HG03457 (cell line): ENCODE results near the gene MOV10L1.

Experiments used
- ATAC-seq: cut with Tn5 transposase; IDR thresholded peaks from one replicate; pipeline ENCODE4 v1.9.1; 2021; ENCODE audit warnings: moderate number of reproducible peaks; ENCODE audit not compliant: unreplicated experiment

The MOV10L1 gene

GRCh38 chr22:50058906-50059880 is 30.6 kb upstream of the MOV10L1 start:
- no peak for ATAC-seq

- ATAC-seq = no peak
Observed at GRCh38 chr22:50059881-50060262, 29.9 kb upstream of the MOV10L1 start.

GRCh38 chr22:50060441-50061140 is 29.2 kb upstream of the MOV10L1 start:
- no peak for ATAC-seq

- ATAC-seq = no peak
Observed at GRCh38 chr22:50061141-50061823, 28.5 kb upstream of the MOV10L1 start.

GRCh38 chr22:50061824-50062355 is 27.9 kb upstream of the MOV10L1 start:
- no peak for ATAC-seq

- no peak for ATAC-seq
Observed at GRCh38 chr22:50062509-50063135, 27.2 kb upstream of the MOV10L1 start.

- ATAC-seq = no peak
Observed at GRCh38 chr22:50063589-50064393, 26.0 kb upstream of the MOV10L1 start.

GRCh38 chr22:50064453-50064852 is 25.4 kb upstream of the MOV10L1 start:
- no peak for ATAC-seq

GRCh38 chr22:50067244-50067643 is 22.6 kb upstream of the MOV10L1 start:
- ATAC-seq = no peak

GRCh38 chr22:50068096-50068495 is 21.7 kb upstream of the MOV10L1 start:
- ATAC-seq = no peak

- no peak for ATAC-seq
Observed at GRCh38 chr22:50070366-50070765, 19.4 kb upstream of the MOV10L1 start.

GRCh38 chr22:50071432-50072166 is 18.2 kb upstream of the MOV10L1 start:
- no peak for ATAC-seq

- ATAC-seq = no peak
Observed at GRCh38 chr22:50072167-50072555, 17.6 kb upstream of the MOV10L1 start.

GRCh38 chr22:50072714-50073538 is 16.9 kb upstream of the MOV10L1 start:
- no peak for ATAC-seq

- no peak for ATAC-seq
Observed at GRCh38 chr22:50074056-50074455, 15.8 kb upstream of the MOV10L1 start.

GRCh38 chr22:50074551-50075530 is 15.0 kb upstream of the MOV10L1 start:
- ATAC-seq = no peak
